HEK293 (cell line): ENCODE results near the gene FKBP8.

Experiments
- CTCF ChIP-seq: fragments of 450-650 bp; formaldehyde crosslinking; IDR thresholded peaks from 2 replicates; pipeline ENCODE4 v1.5.1; 2016; ENCODE audit warnings: missing biosample characterization, missing genetic modification characterization
- EGR2 ChIP-seq: fragments of 450-650 bp; formaldehyde crosslinking; IDR thresholded peaks from 2 replicates; pipeline ENCODE4 v1.5.1; 2016; ENCODE audit warnings: low read depth, missing biosample characterization, missing genetic modification characterization
- INSM2 ChIP-seq: fragments of 450-650 bp; formaldehyde crosslinking; IDR thresholded peaks from 2 replicates; pipeline ENCODE4 v1.5.1; 2016; ENCODE audit warnings: missing biosample characterization, missing genetic modification characterization
- KLF17 ChIP-seq: fragments of 450-650 bp; formaldehyde crosslinking; IDR thresholded peaks from 2 replicates; pipeline ENCODE4 v1.5.1; 2016; ENCODE audit warnings: missing biosample characterization, missing genetic modification characterization
- KLF8 ChIP-seq: fragments of 450-650 bp; formaldehyde crosslinking; IDR thresholded peaks from 2 replicates; pipeline ENCODE4 v1.5.1; 2016; ENCODE audit warnings: missing biosample characterization, missing genetic modification characterization
- KLF9 ChIP-seq: fragments of 450-650 bp; formaldehyde crosslinking; IDR thresholded peaks from 2 replicates; pipeline ENCODE4 v1.5.1; 2016; ENCODE audit warnings: missing biosample characterization, missing genetic modification characterization, low read depth
- PATZ1 ChIP-seq: fragments of 450-650 bp; formaldehyde crosslinking; IDR thresholded peaks from 2 replicates; pipeline ENCODE4 v1.5.1; 2016; ENCODE audit warnings: missing biosample characterization, missing genetic modification characterization
- PRDM6 ChIP-seq: fragments of 450-650 bp; formaldehyde crosslinking; IDR thresholded peaks from 2 replicates; pipeline ENCODE4 v1.5.1; 2017; ENCODE audit warnings: missing biosample characterization, missing genetic modification characterization
- REST ChIP-seq: fragments of 450-650 bp; formaldehyde crosslinking; IDR thresholded peaks from 2 replicates; pipeline ENCODE4 v1.5.1; 2016; ENCODE audit warnings: missing biosample characterization, missing genetic modification characterization
- WT1 ChIP-seq: fragments of 450-650 bp; formaldehyde crosslinking; IDR thresholded peaks from 2 replicates; pipeline ENCODE4 v1.5.1; 2016; ENCODE audit warnings: missing biosample characterization, missing genetic modification characterization
- YY1 ChIP-seq: fragments of 450-650 bp; formaldehyde crosslinking; IDR thresholded peaks from 2 replicates; pipeline ENCODE4 v1.5.1; 2018; ENCODE audit warnings: missing biosample characterization, missing genetic modification characterization
- YY2 ChIP-seq: fragments of 450-650 bp; formaldehyde crosslinking; IDR thresholded peaks from 2 replicates; pipeline ENCODE4 v1.5.1; 2016; ENCODE audit warnings: missing biosample characterization, missing genetic modification characterization
- ZBTB7A ChIP-seq: fragments of 450-650 bp; formaldehyde crosslinking; IDR thresholded peaks from 2 replicates; pipeline ENCODE4 v1.5.1; 2016; ENCODE audit warnings: low read depth, missing biosample characterization, missing genetic modification characterization
- ZFHX2 ChIP-seq: fragments of 450-650 bp; formaldehyde crosslinking; conservative IDR thresholded peaks from 2 replicates; pipeline ENCODE4 v1.5.1; 2016; ENCODE audit warnings: missing biosample characterization, missing genetic modification characterization
- ZNF114 ChIP-seq: fragments of 450-650 bp; formaldehyde crosslinking; IDR thresholded peaks from 2 replicates; pipeline ENCODE4 v1.5.0; 2017; ENCODE audit warnings: missing biosample characterization, missing genetic modification characterization
- ZNF157 ChIP-seq: fragments of 450-650 bp; formaldehyde crosslinking; IDR thresholded peaks from 2 replicates; pipeline ENCODE4 v1.5.1; 2016; ENCODE audit warnings: missing biosample characterization, missing genetic modification characterization
- ZNF202 ChIP-seq: fragments of 450-650 bp; formaldehyde crosslinking; IDR thresholded peaks from 2 replicates; pipeline ENCODE4 v1.5.1; 2016; ENCODE audit warnings: missing biosample characterization, missing genetic modification characterization, borderline replicate concordance
- ZNF211 ChIP-seq: fragments of 450-650 bp; formaldehyde crosslinking; IDR thresholded peaks from 2 replicates; pipeline ENCODE4 v1.5.1; 2016; ENCODE audit warnings: low read depth, missing biosample characterization, missing genetic modification characterization
- ZNF239 ChIP-seq: fragments of 450-650 bp; formaldehyde crosslinking; IDR thresholded peaks from 2 replicates; pipeline ENCODE4 v1.5.1; 2016; ENCODE audit warnings: missing biosample characterization, missing genetic modification characterization
- ZNF501 ChIP-seq: fragments of 450-650 bp; formaldehyde crosslinking; IDR thresholded peaks from 2 replicates; pipeline ENCODE4 v1.5.1; 2016; ENCODE audit warnings: missing biosample characterization, missing genetic modification characterization
- ZNF549 ChIP-seq: fragments of 450-650 bp; IDR thresholded peaks from 2 replicates; pipeline ENCODE4 v1.5.1; 2018; ENCODE audit warnings: missing biosample characterization, missing genetic modification characterization, mild to moderate bottlenecking, inconsistent platforms, moderate library complexity
- ZNF623 ChIP-seq: fragments of 450-650 bp; formaldehyde crosslinking; IDR thresholded peaks from 2 replicates; pipeline ENCODE4 v1.5.1; 2016; ENCODE audit warnings: missing biosample characterization, missing genetic modification characterization
- ZNF654 ChIP-seq: fragments of 450-650 bp; formaldehyde crosslinking; IDR thresholded peaks from 2 replicates; pipeline ENCODE4 v1.5.1; 2016; ENCODE audit warnings: low read depth, missing biosample characterization, missing genetic modification characterization
- ZNF660 ChIP-seq: fragments of 450-650 bp; IDR thresholded peaks from 2 replicates; pipeline ENCODE4 v1.5.1; 2018; ENCODE audit warnings: missing biosample characterization, mild to moderate bottlenecking, missing genetic modification characterization
- ZNF76 ChIP-seq: fragments of 450-650 bp; formaldehyde crosslinking; IDR thresholded peaks from 2 replicates; pipeline ENCODE4; 2016; ENCODE audit warnings: low read depth, missing biosample characterization, missing genetic modification characterization, borderline replicate concordance
- ZNF792 ChIP-seq: fragments of 450-650 bp; formaldehyde crosslinking; IDR thresholded peaks from 2 replicates; pipeline ENCODE4 v1.5.1; 2016; ENCODE audit warnings: missing biosample characterization, missing genetic modification characterization
- ZSCAN4 ChIP-seq: fragments of 450-650 bp; formaldehyde crosslinking; IDR thresholded peaks from 2 replicates; pipeline ENCODE4 v1.5.1; 2017; ENCODE audit warnings: missing biosample characterization, missing genetic modification characterization

Gene FKBP8

GRCh38 chr19:18521692-18522123 lies 21.7 kb downstream of the FKBP8 start, which contains the start of gene ELL (continued):
- no peak for TF ChIP-seq ZNF114 (tag by site-specific recombination)
- TF ChIP-seq YY2 (tag by site-specific recombination), result peak; percentile 94
- TF ChIP-seq PATZ1 (tag by site-specific recombination), result peak; percentile 62
- TF ChIP-seq ZNF660 (tag by site-specific recombination), result no peak
- TF ChIP-seq ZNF549 (tag by site-specific recombination), result no peak
- peak; percentile 32; the same call in 1 of the 2 replicates for TF ChIP-seq EGR2
- peak; percentile 88 for TF ChIP-seq KLF17 (tag by site-specific recombination)
- no peak for TF ChIP-seq ZNF623 (tag by site-specific recombination)
- TF ChIP-seq ZFHX2, result peak; percentile 37
- peak; percentile 50 for TF ChIP-seq ZNF501 (tag by site-specific recombination)
- peak; percentile 63 for TF ChIP-seq KLF9 (tag by site-specific recombination)
- TF ChIP-seq ZNF654 (tag by site-specific recombination), result no peak
- TF ChIP-seq ZNF211 (tag by site-specific recombination), result no peak
- no peak for TF ChIP-seq ZSCAN4
- TF ChIP-seq CTCF (tag by site-specific recombination), result peak; percentile 51
- TF ChIP-seq INSM2 (tag by site-specific recombination), result 0 out of 2 replicates have a peak, but pooled peaks have one; percentile 22
- TF ChIP-seq ZNF792 (tag by site-specific recombination), result 0 out of 2 replicates have a peak, but pooled peaks have one; percentile 37
- peak; percentile 92 for TF ChIP-seq YY1 (tag by site-specific recombination)
- TF ChIP-seq ZBTB7A (tag by site-specific recombination), result peak; percentile 94
- TF ChIP-seq ZNF239 (tag by site-specific recombination), result no peak
- peak; percentile 89; the same call in 1 of the 2 replicates for TF ChIP-seq KLF8 (tag by site-specific recombination)
- peak; percentile 75; the same call in 1 of the 2 replicates for TF ChIP-seq ZNF76 (tag by site-specific recombination)
- peak; percentile 30; the same call in 1 of the 2 replicates for TF ChIP-seq WT1 (tag by site-specific recombination)
- peak; percentile 42; the same call in 1 of the 2 replicates for TF ChIP-seq REST (tag by site-specific recombination)
- TF ChIP-seq PRDM6 (tag by site-specific recombination), result no peak
- TF ChIP-seq ZNF202 (tag by site-specific recombination), result no peak
- no peak for TF ChIP-seq ZNF157
